Stimulated activated CD4-positive, alpha-beta T cell treated with anti-CD3 and anti-CD28 coated beads, Interleukin-4, amount 100 ng/mL, for 1 hour (primary cell): ENCODE data around the gene SC5D.

Experiments
- DNase-seq: peaks from one replicate; pipeline ENCODE4 v3.0.0-alpha.2; 2020

SC5D gene

DNA sequence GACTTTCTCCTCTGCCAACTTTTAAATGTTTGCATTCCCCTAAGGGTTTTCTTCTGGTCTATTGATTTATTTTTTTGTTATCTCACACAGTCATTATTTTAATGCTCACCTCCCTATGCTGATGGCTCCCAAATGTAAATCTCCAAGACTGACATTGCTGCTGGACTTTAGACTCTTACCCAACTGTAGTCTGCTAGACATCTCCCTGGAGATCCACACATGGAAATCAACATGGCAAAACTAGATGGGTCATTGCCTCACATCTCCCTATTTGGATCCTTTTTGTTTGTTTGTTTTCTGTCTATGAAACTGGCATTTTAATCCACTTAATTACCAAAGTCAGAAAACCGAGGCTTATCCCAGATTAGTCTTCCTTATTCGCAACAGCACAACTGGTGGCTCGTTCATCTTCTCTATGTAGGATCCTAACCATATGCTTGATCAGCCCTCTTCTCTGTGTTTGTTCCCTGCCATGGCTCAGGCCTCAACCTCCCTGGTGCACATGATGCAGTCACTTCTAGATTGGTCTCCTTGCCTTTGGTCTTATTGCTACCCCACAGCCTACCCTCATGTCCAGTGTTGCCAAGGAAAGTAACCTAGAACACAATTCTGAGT lies 37.3 kb downstream of the SC5D start:
- DNase-seq: no peak

DNA sequence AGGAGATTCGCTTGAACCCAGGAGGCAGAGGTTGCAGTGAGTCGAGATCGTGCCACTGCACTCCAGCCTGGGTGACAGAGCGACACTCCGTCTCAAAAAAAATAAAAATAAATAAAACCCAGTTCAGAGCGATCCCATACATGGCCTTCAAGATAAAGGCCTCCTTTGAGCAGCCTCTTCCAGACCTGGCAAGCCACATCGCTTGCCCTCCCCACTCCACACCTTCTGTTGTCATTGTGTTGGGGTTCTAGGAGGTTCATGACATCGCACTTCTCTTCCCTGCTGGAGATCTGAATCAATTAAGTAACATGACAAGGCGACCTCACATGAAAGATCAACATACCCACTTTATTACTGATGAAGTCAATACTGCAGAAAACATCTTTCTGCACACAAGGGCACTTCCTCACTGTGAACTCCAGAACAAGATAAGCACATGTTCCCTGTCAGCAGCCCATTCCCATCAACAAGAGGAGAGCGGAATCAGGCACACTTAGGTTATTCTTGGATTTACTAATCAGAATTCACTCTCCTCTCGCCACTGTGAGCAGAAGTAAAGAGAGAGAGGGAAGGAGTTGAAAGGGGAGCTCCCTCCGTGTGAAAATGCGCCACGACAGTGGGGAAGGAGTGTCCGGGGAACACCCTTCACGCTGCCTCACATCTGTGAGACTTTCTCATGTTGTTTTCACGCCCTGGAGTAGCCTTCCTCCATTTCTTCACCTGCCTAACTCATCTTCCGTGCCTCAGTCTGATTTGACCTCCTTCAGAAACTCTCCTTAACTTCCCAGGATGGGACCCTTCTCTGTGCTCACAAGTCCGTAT lies 38.3 kb downstream of the SC5D start:
- DNase-seq: no peak

DNA sequence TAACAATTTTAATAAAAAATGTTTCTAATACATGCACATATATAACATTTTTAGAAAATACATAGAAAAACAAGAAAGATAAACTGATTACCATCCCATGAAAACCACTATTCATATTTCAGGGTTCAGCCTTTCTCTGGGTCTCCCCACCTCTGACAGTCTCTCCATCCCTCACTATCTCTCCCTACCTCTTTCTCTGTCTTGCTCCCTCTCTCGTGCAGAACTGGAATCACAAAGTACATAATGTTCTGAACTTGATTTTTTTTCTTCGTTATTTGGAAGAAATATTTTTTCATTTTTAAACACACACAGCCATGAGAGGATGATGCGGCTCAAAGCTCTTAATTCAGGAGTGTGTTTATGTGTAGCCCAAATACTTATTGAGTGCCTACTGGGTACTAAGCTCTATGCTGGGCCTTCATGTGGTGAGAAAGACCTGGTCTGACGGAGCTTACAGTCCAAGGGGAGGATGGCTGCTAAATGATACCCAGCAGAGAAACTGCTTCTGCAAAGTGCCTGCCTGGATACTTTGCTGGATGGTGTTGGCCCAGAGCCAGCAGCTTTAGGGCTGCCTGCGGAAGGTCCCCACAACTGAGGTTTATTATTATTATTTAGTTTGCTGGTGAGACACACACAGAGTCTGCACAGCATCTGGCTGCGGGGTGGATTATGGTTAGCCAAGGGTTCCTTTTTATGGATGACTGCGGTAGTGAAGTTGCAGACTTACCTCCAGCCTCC lies 42.6 kb downstream of the SC5D start:
- no peak for DNase-seq

DNA sequence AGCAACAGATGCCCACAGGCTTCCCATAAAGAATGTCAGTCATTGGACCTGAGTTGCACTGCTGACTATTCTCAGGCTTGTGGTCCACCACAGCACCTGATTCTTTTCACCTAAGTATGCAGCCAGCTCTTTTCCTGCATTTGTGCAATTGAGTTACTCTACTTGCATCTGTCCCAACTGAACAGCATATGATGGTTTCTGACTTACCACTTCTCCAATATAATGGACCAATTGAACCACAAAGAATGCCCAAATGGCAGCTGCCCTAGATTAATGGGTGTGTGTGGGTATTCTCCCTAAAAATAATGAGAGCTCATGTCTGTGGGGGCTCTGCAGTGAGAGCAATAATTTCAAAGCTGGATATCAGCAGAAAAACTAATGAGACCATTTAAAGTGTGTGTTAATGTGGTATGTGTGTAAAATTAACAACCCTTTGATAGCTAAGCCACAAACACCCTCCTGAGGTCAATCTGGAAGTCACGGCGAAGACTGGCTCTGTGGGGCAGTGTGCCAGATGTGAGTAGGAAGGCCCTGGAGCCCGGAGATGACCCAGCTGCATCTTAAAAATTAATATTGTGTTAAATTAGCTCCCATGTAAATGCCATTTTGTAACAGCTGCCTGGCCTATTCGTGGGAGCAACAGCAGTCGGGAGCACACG lies 43.8 kb downstream of the SC5D start:
- DNase-seq: no peak

DNA sequence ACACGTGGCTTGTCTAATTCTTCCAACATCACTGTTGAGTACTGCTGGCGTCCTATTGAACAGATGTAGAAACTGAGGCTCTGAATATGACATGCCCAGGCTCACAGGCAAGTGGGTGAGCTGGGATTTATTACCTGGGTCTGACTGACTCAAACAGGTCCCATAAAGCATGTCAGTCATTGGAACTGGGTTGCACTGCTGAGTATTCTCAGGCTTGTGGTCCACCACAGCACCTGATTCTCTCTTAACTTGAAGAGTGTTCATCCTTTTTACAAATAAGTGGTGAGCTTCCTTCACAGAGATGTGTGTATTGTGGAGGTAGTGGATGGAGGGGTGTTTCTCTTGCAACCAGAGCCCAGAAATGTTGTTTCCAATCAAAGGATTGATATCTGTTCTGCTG lies 44.5 kb downstream of the SC5D start:
- no peak for DNase-seq

DNA sequence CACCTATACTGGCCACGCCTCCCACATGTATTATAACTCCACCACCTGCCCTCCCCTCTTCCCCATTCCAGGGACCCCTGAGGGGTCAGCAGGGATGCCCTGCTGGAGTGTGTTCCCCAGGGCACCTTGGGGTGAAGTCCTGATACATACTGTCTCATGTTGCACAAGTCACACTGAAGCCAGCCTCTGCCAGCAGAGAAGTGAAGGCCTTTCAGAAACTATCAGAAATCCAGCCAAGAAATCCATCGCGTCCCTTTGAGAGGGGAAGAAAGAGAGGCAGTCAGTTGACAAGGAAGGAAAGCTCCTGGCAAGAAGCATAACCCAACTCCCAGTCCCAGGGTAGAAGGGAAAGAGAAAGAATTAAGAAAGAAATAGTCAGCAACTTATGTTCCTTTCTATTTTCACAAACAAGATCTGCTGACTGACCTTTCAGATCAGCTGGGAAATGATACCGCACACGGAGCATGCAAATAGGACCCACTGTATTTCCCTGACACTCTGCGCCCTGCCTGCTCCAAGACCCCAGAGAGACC lies 45.2 kb downstream of the SC5D start:
- no peak for DNase-seq

DNA sequence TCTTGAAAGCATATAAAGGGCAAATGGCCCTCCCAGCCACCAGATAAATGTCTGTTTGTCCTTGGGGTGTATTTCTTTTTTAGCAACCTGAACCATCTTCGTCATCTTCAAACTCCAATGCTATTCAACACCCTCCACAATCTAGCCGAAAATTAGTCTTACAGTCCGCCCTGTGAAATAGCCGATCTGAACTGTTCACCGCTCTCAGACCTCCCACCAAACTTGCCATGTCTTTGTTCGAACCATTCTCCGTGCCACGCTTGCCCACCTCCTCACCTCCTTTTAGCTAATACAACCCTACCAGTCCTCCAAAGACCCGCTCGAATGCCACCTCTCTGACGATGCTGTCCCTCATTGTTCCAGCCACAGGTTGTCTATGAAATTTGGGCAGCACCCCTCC lies 46.0 kb downstream of the SC5D start:
- DNase-seq: no peak

DNA sequence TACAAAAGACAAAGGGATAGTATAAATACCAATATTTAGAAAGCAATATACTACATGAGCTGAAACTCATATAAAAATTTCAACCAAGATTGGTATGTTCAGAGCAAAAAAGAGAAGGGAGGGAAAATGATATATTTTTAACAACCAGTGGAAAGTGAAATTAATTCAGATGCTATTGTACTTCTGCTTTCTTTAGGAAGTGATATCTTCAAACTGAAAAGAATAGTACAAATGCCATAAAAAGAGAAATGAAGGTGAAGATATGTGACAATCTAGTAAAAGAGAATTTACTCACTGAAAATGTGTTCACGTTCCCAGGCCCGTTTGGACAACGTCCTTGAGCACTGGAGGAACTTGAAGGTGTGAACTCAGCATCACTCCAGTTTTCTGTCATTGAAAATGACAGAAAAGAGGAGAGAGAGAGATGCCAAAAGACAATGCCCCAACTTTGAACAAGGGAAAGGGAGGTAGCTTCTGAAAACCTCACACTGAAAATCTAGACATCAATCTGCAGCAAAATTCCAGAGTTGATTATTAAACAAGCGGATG lies 47.5 kb downstream of the SC5D start:
- no peak for DNase-seq

DNA sequence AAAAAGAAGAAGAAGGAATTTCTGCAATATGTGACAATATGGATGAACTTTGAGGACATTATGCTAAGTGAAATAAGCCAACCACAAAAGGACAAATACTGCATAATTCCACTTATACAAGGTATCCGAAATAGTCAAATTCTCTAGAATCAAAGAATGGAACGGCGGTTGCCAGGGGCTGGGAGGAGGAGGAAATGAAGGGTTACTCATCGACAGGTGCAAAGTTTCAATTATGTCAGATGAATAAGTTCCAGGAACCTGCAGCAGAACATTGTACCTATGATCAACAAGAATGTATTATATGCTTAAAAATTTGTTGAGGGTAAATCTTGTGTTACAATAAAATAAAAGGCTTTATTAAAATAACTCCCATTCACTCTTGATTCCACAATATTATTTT lies 49.0 kb downstream of the SC5D start:
- peak; percentile 8 for DNase-seq

DNA sequence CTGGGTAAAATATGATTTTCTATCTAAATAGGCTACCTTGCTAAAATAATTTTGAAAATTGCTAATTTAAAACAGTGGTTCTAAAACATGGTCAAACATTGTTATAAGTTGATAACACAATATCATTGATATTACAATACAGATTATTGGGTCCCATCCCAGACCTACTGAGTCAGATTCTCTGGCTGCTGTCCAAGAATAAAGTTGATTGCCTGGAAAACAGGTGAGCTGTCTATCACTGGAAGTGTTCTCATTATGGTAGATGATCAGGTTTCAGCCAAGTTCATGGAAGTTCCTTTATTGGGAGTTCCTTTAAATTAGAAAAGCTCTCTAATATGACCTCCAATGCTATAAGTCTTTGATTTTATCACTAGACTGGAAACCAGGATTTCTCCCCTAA lies 52.3 kb downstream of the SC5D start:
- DNase-seq: no peak

DNA sequence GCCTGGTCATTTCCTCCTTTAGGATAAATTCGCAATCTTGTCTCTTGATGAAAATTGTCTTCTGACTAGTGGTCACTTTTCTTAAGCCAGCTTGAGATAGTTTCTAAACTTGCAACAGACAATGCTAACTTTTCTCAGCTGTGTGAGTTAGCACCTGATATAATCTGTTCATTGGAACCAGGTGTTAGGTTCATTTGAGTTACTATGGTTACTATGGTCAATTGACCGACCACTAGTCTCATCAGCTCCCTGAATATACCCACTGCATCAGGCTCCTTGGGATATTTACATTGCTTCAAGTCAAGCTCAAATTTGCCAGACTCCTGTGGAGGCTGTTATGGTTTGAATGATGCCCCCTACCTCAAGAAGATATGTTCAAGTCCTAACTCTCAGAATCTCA lies 54.5 kb downstream of the SC5D start:
- no peak for DNase-seq

DNA sequence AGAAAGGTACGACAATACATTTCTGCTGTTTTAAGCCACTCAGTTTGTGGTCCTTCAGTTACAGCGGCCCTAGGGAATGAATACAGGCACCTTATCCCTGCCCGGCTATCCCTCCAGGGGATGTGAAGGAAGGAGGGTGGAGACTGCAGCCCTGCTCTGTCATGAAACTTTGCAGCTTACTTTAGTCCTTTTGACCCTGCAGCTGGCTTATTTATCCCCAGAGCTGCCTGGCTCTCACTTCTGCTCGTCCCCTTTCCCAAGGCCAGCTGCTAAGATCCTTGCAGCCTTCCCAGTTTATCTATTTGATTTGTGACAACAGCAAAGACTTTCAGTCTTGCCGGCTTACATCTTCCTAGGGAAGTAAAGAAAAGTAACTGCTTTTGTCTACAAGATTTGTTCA lies 55.2 kb downstream of the SC5D start:
- DNase-seq: no peak

DNA sequence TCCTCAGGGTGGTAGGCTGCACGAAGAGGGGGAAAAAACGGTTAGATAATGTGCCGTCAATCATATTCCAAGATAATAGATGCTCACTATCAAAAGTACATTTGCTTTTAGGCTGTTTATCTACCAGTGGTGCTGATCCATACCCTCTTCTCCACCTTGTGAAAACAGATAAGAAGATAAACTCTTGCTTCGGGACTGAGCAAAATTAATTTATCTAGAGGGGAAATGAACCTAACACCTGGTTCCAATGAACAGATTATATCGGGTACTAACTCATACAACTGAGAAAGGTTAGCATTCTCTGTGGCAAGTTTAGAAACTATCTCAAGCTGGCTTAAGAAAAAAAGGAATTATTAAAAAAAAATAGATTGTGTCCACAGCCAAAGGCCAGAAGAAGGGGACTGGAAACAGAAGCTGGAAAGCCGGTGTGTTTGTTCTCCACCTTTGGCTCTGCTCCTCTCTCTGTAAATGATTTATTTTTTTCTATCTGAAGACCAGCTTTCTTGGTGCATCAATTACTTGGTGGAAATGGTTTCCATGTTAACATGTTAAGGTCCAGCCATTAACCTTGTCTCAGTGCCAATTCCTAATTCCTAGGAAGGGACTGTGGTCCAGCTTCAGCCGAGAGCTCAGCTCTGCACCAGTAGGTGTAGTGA lies 55.8 kb downstream of the SC5D start:
- no peak for DNase-seq

DNA sequence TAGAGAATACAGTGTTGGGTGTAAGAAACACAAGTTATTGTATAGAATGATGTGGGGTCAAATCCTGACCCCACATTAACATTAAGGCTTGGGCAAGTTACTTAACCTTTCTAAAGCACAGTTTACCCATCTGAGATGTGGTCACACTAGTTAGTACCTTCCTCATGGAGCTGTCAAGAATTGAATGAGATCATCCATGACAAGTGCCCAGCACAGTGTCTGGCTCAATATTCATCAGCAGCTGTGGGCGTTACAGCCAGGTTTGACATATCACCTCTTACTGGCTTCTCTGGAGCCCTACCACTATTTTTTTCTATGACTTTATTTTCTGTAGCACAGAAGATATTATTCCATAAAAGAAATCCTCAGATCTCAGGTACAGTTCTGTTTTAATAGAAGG lies 57.2 kb downstream of the SC5D start:
- no peak for DNase-seq

DNA sequence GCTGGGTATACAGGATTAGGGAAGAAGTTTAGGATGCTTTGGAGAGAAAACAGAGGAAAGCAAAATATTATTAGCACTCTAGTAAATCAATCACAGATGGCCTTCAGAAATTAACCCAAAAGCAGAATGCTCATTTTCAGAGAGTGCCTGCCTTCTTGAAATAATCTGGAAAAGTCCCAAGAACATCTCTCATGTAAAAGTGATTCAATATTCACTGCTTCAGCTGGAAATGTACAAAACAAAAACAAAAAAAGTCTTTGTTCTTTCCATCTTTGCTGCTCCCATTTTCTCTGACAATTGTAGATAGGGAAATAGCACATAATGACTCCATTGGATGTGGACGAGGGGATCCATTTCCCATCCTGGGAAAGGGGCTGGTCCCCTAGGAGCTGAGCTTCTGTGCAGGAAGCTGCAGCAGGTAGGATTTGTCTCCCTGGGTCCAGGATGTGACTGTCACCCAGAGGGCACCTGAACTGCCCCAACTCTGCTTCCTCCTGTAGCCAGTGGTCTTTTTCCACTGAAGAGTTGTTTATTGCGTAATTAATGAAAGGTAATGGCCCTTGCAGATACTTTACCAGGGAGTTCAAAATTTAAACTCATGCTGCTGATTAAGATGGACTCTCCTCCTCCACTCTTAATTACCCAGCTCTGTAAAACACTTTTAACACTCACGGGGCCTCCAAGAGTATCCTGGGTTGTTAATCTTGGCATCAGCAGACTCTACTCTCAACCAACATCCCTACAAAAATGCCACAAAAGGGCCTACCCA lies 57.9 kb downstream of the SC5D start:
- DNase-seq: no peak

DNA sequence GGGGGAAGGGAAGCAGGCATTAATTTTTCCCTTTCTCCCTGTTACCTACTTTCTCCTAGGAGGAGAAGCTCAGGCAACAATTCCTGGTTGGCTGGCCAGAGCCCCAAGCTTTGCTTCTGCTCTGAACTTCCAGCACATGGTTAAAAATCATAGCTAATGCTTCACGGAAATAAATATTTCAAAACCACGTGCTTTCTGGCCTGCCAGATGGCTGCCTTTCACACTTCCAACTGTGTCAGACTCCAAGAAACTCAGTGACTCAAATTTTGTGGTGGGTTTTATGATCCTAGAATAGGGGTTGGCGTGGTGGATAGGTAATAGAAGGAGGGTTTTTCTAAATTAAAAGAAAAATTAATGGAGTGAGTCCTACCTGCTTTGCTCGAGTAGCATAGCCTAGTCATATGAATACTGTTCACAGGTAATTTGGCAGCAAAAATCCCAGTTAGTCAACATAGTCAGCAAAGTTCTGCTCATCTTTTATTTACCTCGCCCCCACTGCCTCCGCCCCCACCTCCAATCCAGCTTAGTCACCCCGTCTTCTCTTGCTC lies 58.6 kb downstream of the SC5D start:
- no peak for DNase-seq

DNA sequence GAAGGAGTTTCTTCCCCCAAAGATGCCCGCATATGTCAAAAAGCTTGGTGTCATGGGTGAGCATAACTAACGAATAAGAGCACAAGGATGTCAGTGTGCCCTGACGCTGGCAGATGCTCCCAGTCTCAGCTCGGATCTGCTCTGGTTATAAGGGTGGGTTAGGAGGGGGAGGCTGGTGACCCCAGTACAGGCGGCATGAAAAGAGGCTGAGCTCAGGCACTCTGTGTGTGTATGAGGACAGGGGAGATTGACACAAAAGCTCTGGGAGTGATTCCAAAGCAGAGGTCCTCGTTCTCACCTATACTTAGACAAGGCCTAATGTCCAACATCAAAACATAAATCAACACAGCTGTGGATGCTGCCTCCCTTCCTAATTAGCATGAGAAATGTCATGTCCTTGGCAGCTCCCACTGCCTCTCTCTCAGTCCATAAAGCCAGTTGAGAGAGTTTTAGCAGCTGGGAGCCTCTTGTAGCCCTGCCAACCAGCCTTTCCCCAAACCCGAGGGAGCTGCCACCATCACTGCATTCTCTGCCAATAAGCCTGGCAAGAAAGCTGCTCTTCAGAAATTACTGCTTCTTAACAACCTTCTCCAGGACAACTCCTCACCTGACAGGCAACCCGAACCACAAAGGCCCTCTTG lies 59.8 kb downstream of the SC5D start:
- no peak for DNase-seq

DNA sequence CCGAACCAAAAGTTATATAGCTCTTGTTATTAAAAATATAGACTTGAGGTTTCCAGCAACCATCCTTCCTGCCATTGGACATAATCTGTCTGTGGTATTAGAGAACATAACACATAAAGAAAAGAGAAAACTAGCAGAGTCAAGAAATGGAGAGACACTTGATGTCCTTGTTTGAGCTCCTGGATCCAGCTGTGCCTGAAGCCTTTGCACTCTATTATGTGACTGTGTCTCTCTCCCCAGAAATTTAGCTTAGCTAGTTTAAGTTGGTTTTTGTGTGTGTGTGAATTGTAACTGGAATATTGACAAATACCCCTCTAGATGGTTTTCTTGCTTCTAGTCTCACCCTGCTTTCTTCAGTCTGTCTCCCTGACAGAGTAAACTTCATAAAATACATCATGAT lies 61.6 kb downstream of the SC5D start:
- no peak for DNase-seq

DNA sequence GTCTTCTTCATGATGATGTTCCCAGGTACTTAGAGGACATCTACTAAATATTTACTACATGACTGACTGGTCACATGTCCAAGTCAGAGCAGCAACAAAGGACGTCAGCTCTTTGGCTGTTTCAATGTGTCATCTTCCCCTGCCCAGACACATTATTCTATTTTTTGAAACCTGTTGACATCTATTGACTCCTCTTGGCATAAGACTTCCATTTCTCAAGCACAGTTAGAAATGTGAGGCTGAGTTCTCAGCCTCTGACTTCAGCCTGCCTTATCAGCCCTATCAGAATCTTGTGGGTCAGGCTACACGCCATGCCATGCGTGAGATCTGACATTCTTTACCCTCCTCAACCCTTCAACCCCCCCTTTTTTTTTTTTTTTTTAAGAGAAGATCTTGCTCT lies 63.8 kb downstream of the SC5D start:
- DNase-seq: no peak
